Activated CD8-positive, alpha-beta T cell treated with anti-CD3 and anti-CD28 coated beads for 36 hours (primary cell): ENCODE results near the gene PTGER3. TPM values are rescaled to one million over a fixed set of nuclear protein-coding genes. Genes with fewer than 3 reads are reported as not detected.

Source experiments
- ATAC-seq: fragments of 200-7000 bp; cut with Tn5 transposase; one replicate; pipeline ENCODE4 v1.10.0; 2021; ENCODE audit warnings: mild to moderate bottlenecking, moderate library complexity
- CTCF ChIA-PET: fragments of 350-600 bp; sonication (Branson Sonifier 250); formaldehyde crosslinking; loops from one replicate; lab custom pipeline; 2021; ENCODE audit warnings: antibody characterized with exemption; lab: Charles Lee
- POLR2A ChIA-PET: fragments of 350-600 bp; sonication (Branson Sonifier 250); formaldehyde crosslinking; loops from one replicate; lab custom pipeline; 2021; ENCODE audit warnings: antibody characterized with exemption; lab: Charles Lee
- DNase-seq: peaks from one replicate; pipeline ENCODE4 v3.0.0-alpha.2; 2020
- H3K27ac Mint-ChIP-seq: one replicate; pipeline ENCODE4 v1.8.0; 2021; ENCODE audit warnings: mild to moderate bottlenecking, mixed read lengths
- H3K27me3 Mint-ChIP-seq: one replicate; pipeline ENCODE4 v1.8.0; 2021; ENCODE audit warnings: mixed read lengths
- H3K36me3 Mint-ChIP-seq: one replicate; pipeline ENCODE4 v1.8.0; 2021; ENCODE audit warnings: low read depth, mixed read lengths
- H3K4me1 Mint-ChIP-seq: one replicate; pipeline ENCODE4 v1.8.0; 2021; ENCODE audit warnings: low read depth, mixed read lengths
- H3K4me3 Mint-ChIP-seq: one replicate; pipeline ENCODE4 v1.8.0; 2021; ENCODE audit warnings: mild to moderate bottlenecking, moderate library complexity, mixed read lengths
- H3K9me3 Mint-ChIP-seq: one replicate; pipeline ENCODE4 v1.8.0; 2021; ENCODE audit warnings: mixed read lengths
- CTCF ChIP-seq: fragments of 200-600 bp; IDR thresholded peaks from one replicate; pipeline ENCODE4 v1.8.0; 2022; ENCODE audit warnings: antibody characterized with exemption, mild to moderate bottlenecking
- intact Hi-C: fragments of 100-400 bp; cut with micrococcal nuclease; formaldehyde crosslinking; loops from one replicate; pipeline ENCODE4 v1.10.0; 2022
- total RNA-seq, 2 experiments: library from RNA; stranded (reverse); gene quantifications; one replicate each; pipeline ENCODE4 v1.2.3, GENCODE V29; 2021

Gene PTGER3
- total RNA-seq, 2 experiments from 2014 or later = not detected

GRCh38 chr1:71023515-71023914, 24.1 kb downstream of the PTGER3 start:
- Mint-ChIP-seq H3K27ac (no peak overlapping the region), H3K9me3 (no peaks in the 10 kb centered on the region), H3K4me1 (no peaks in the 10 kb centered on the region), H3K4me3 (no peak overlapping the region), H3K36me3 (no peaks in the 10 kb centered on the region), H3K27me3 (peaks cover 3% of the 10 kb centered on the region)
- intact Hi-C loops = no loop called here
- no peak for TF ChIP-seq CTCF
- ChIA-PET CTCF (no interaction called here), POLR2A (no interaction called here)
- no peak for ATAC-seq
- no peak for DNase-seq

GRCh38 chr1:71019233-71019969, 28.2 kb downstream of the PTGER3 start:
- no peaks in the 10 kb centered on the region for H3K36me3 Mint-ChIP-seq
- no peaks in the 10 kb centered on the region for H3K9me3 Mint-ChIP-seq
- DNase-seq (no peak), ATAC-seq (no peak)
- POLR2A ChIA-PET = no interaction called here
- intact Hi-C loops = no loop called here
- CTCF ChIA-PET = no interaction called here
- no peak overlapping the region for H3K4me3 Mint-ChIP-seq
- TF ChIP-seq CTCF = no peak
- no peaks in the 10 kb centered on the region for H3K4me1 Mint-ChIP-seq
- peaks cover 4% of the 10 kb centered on the region for H3K27me3 Mint-ChIP-seq
- no peak overlapping the region for H3K27ac Mint-ChIP-seq

- Mint-ChIP-seq H3K4me1 (no peaks in the 10 kb centered on the region), H3K9me3 (no peaks in the 10 kb centered on the region), H3K27ac (no peak overlapping the region), H3K4me3 (no peak overlapping the region), H3K36me3 (no peaks in the 10 kb centered on the region), H3K27me3 (peaks cover 4% of the 10 kb centered on the region)
- TF ChIP-seq CTCF = no peak
- ChIA-PET POLR2A (no interaction called here), CTCF (no interaction called here)
- ATAC-seq = no peak
- no peak for DNase-seq
- intact Hi-C loops = no loop called here
These were observed 28.8 kb downstream of the PTGER3 start for GRCh38 chr1:71018791-71019190.

- CTCF ChIA-PET = no interaction called here
- intact Hi-C loops = no loop called here
- Mint-ChIP-seq H3K4me1 (no peaks in the 10 kb centered on the region), H3K36me3 (no peaks in the 10 kb centered on the region), H3K27ac (no peak overlapping the region), H3K4me3 (no peak overlapping the region), H3K9me3 (no peaks in the 10 kb centered on the region), H3K27me3 (peaks cover 4% of the 10 kb centered on the region)
- DNase-seq (no peak), ATAC-seq (no peak)
- TF ChIP-seq CTCF = no peak
- POLR2A ChIA-PET = no interaction called here
These were observed 31.9 kb downstream of the PTGER3 start for GRCh38 chr1:71015745-71016144.

- no peaks in the 10 kb centered on the region for H3K4me1 Mint-ChIP-seq
- peaks cover 2% of the 10 kb centered on the region for H3K27me3 Mint-ChIP-seq
- intact Hi-C loops = no loop called here
- ChIA-PET CTCF (no interaction called here), POLR2A (no interaction called here)
- no peak overlapping the region for H3K27ac Mint-ChIP-seq
- no peaks in the 10 kb centered on the region for H3K9me3 Mint-ChIP-seq
- ATAC-seq (no peak), DNase-seq (no peak)
- no peak for TF ChIP-seq CTCF
- H3K4me3 Mint-ChIP-seq = no peak overlapping the region
- no peaks in the 10 kb centered on the region for H3K36me3 Mint-ChIP-seq
These were observed 33.4 kb downstream of the PTGER3 start for GRCh38 chr1:71014178-71014579.
